Measurements from ENCODE around the gene CRIP1.

Gene CRIP1

GRCh38 chr14:105492031-105492970 is 5.6 kb downstream of the CRIP1 start:
- FAIRE-seq (no peak), DNase-seq (ENCODE audit: low spot score) (no peak)

- no peak for DNase-seq (ENCODE audit: low spot score)
- no peak for FAIRE-seq
Measured at GRCh38 chr14:105492971-105493871, 6.5 kb downstream of the CRIP1 start.

- DNase-seq (ENCODE audit: low spot score) = no peak
- FAIRE-seq = no peak
Measured at GRCh38 chr14:105493921-105494605, 7.4 kb downstream of the CRIP1 start.

GRCh38 chr14:105494606-105494929 is 7.9 kb downstream of the CRIP1 start:
- no peak for FAIRE-seq
- DNase-seq (ENCODE audit: low spot score) = no peak

- FAIRE-seq (no peak), DNase-seq (ENCODE audit: low spot score) (no peak)
Measured at GRCh38 chr14:105495101-105495989, 8.7 kb downstream of the CRIP1 start.

GRCh38 chr14:105495990-105496830 is 9.5 kb downstream of the CRIP1 start:
- DNase-seq (ENCODE audit: low spot score) (no peak), FAIRE-seq (no peak)

- FAIRE-seq (no peak), DNase-seq (ENCODE audit: low spot score) (no peak)
Measured at GRCh38 chr14:105496831-105497591, 10.3 kb downstream of the CRIP1 start.

GRCh38 chr14:105497671-105498429 is 11.2 kb downstream of the CRIP1 start:
- FAIRE-seq (no peak), DNase-seq (ENCODE audit: low spot score) (no peak)

GRCh38 chr14:105498430-105499255 is 12.0 kb downstream of the CRIP1 start:
- DNase-seq (ENCODE audit: low spot score) (no peak), FAIRE-seq (no peak)

- FAIRE-seq = no peak
- DNase-seq (ENCODE audit: low spot score) = no peak
Measured at GRCh38 chr14:105499256-105500035, 12.8 kb downstream of the CRIP1 start.

GRCh38 chr14:105500036-105500725 is 13.5 kb downstream of the CRIP1 start:
- no peak for DNase-seq (ENCODE audit: low spot score)
- no peak for FAIRE-seq

GRCh38 chr14:105500726-105501101 is 14.0 kb downstream of the CRIP1 start:
- DNase-seq (ENCODE audit: low spot score) = no peak
- no peak for FAIRE-seq

GRCh38 chr14:105501504-105502291 is 15.0 kb downstream of the CRIP1 start:
- FAIRE-seq = no peak
- DNase-seq (ENCODE audit: low spot score) = no peak

- DNase-seq (ENCODE audit: low spot score) = no peak
- FAIRE-seq = no peak
Measured at GRCh38 chr14:105502446-105503295, 16.0 kb downstream of the CRIP1 start.

All from RCC 7860 (cell line).